ENCODE results near the gene SEPTIN5.

DNA sequence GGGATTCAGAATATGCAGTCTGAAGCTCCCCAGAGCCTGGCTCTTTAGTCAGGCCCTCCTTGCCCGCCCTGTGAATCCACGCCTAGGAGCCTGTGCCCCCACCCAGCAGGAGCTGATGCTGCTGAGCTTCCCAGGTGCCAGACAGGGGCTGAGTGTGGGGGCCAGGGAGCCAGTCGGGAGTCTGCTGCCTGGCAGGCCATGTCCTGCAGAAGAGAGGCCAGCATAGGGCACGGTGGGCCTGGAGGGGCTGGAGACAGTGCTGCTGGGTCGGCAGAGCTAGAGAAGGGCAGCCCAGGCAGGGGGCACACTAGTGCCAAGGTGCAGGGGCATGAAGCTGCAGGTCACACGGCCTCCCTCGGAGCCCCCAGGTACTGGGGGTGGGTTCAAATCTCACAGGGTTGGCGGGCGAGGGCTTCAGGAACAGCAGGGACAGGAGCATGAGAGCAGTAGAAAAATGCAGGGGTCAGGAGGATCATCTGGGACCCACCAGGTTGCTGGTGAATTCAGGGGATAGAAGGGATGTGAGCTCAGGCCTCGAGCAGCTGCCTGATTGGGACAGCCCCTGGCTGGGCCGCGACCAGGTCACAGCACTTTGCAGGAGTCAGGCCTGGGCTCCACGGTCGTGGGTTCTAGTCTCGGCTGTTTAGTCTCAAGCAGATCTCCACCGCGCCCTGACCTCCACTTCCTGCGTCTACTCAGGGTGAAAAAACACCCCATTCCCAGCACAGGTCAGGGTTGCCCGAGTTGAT, 4.1 kb upstream of the SEPTIN5 start:
- TF ChIP-seq, protein P1, sequence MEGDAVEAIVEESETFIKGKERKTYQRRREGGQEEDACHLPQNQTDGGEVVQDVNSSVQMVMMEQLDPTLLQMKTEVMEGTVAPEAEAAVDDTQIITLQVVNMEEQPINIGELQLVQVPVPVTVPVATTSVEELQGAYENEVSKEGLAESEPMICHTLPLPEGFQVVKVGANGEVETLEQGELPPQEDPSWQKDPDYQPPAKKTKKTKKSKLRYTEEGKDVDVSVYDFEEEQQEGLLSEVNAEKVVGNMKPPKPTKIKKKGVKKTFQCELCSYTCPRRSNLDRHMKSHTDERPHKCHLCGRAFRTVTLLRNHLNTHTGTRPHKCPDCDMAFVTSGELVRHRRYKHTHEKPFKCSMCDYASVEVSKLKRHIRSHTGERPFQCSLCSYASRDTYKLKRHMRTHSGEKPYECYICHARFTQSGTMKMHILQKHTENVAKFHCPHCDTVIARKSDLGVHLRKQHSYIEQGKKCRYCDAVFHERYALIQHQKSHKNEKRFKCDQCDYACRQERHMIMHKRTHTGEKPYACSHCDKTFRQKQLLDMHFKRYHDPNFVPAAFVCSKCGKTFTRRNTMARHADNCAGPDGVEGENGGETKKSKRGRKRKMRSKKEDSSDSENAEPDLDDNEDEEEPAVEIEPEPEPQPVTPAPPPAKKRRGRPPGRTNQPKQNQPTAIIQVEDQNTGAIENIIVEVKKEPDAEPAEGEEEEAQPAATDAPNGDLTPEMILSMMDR (conservative IDR thresholded peaks at IDR 0.05; ENCODE audit: low read length): no peak
- no peak for TF ChIP-seq EZH2phosphoT487 (IDR thresholded peaks at IDR 0.05; ENCODE audit: borderline replicate concordance, low read depth, low read length)
